RWPE1 (cell line): ENCODE results near the gene TUB.

Source experiments
- CTCF ChIA-PET: fragments of 350-600 bp; sonication (Branson Sonifier 250); formaldehyde crosslinking; extraction: SDS; loops from one replicate; lab custom pipeline; 2021; lab: Yijun Ruan, JAX
- POLR2A ChIA-PET: fragments of 400-600 bp; formaldehyde crosslinking; extraction: SDS; loops from one replicate; lab custom pipeline; 2020; ENCODE audit warnings: antibody characterized with exemption; ENCODE audit not compliant: low non-redundant PET; lab: Yijun Ruan, JAX
- DNase-seq: peaks from one replicate; pipeline ENCODE4 v3.0.0; 2012; ENCODE audit warnings: low spot score
- H3K27ac ChIP-seq: fragments of 450-650 bp; 2 replicates; pipeline ENCODE4 v1.5.1; 2017
- CTCF ChIP-seq: fragments of 450-650 bp; conservative IDR thresholded peaks from 2 replicates; pipeline ENCODE4 v1.5.1; 2017; ENCODE audit warnings: low read depth, mild to moderate bottlenecking

Gene TUB

GRCh38 chr11:8087756-8088155, 6.7 kb downstream of the TUB start:
- TF ChIP-seq CTCF, result no peak
- POLR2A ChIA-PET, result no interaction called here
- CTCF ChIA-PET, result interaction anchor here (0.8 to 4.8 kb wide), 4 partner anchors 11 to 81 kb away, joined by 4 to 24 read pairs (median 6); no protein-coding TSS in a partner anchor
- H3K27ac ChIP-seq, result no peak overlapping the region
- DNase-seq, result no peak

GRCh38 chr11:8089791-8090510, 8.9 kb downstream of the TUB start:
- DNase-seq, result no peak
- ChIA-PET POLR2A (no interaction called here), CTCF (interaction anchor here (0.5 to 4.8 kb wide), 10 partner anchors 8 to 442 kb away, joined by 3 to 24 read pairs (median 6); partner anchors contain the start of gene TUB)
- no peak overlapping the region for H3K27ac ChIP-seq
- TF ChIP-seq CTCF, result no peak

- DNase-seq, result no peak
- POLR2A ChIA-PET, result no interaction called here
- H3K27ac ChIP-seq, result no peak overlapping the region
- no peak for TF ChIP-seq CTCF
- CTCF ChIA-PET, result interaction anchor here (0.6 to 4.8 kb wide), 9 partner anchors 8 to 718 kb away, joined by 3 to 24 read pairs (median 4); partner anchors contain the start of gene TUB
These were observed 9.7 kb downstream of the TUB start for GRCh38 chr11:8090756-8091155.

- CTCF ChIA-PET, result interaction anchor here (0.6 to 4.5 kb wide), 6 partner anchors 10 to 121 kb away, joined by 3 to 23 read pairs (median 6); partner anchors contain the start of gene TUB
- DNase-seq, result no peak
- TF ChIP-seq CTCF, result no peak
- no peak overlapping the region for H3K27ac ChIP-seq
- POLR2A ChIA-PET, result no interaction called here
These were observed 10.7 kb downstream of the TUB start for GRCh38 chr11:8091721-8092120.

GRCh38 chr11:8092587-8093424, 11.8 kb downstream of the TUB start:
- no peak overlapping the region for H3K27ac ChIP-seq
- peak; percentile 28; the same call in 1 of the 2 replicates for TF ChIP-seq CTCF
- DNase-seq, result peak; percentile 64
- CTCF ChIA-PET, result interaction anchor here (0.5 to 4.5 kb wide), 8 partner anchors 10 to 86 kb away, joined by 3 to 23 read pairs (median 4); no protein-coding TSS in a partner anchor
- POLR2A ChIA-PET, result no interaction called here

- POLR2A ChIA-PET, result no interaction called here
- H3K27ac ChIP-seq, result no peak overlapping the region
- CTCF ChIA-PET, result interaction anchor here (0.6 to 3.9 kb wide), 6 partner anchors 9 to 1050 kb away, joined by 3 to 23 read pairs (median 4); no protein-coding TSS in a partner anchor
- DNase-seq, result no peak
- no peak for TF ChIP-seq CTCF
These were observed 13.0 kb downstream of the TUB start for GRCh38 chr11:8093931-8094575.
